Hepatocyte (in vitro differentiated cells): ENCODE data around the gene GAPVD1. TPM values are rescaled to one million over a fixed set of nuclear protein-coding genes. Genes with fewer than 3 reads are reported as not detected.

Source experiments
- DNase-seq: peaks from one replicate; pipeline ENCODE4 v3.0.0-alpha.2; 2016; ENCODE audit warnings: low spot score
- H2AFZ ChIP-seq: fragments of 200-600 bp; sonication (generic); 2 replicates; pipeline ENCODE4 v1.6.0; 2016; ENCODE audit warnings: antibody characterized with exemption, mild to moderate bottlenecking
- H3K27ac ChIP-seq: fragments of 200-600 bp; sonication (generic); 2 replicates; pipeline ENCODE4 v1.5.1; 2016; ENCODE audit warnings: mild to moderate bottlenecking
- H3K27me3 ChIP-seq: fragments of 200-600 bp; sonication (generic); 2 replicates; pipeline ENCODE4 v1.6.1; 2016
- H3K36me3 ChIP-seq: fragments of 200-600 bp; sonication (generic); replicated peaks from 2 replicates; pipeline ENCODE4 v1.5.1; 2016; ENCODE audit warnings: low read depth; ENCODE audit not compliant: insufficient read depth
- H3K4me1 ChIP-seq: fragments of 200-600 bp; sonication (generic); 2 replicates; pipeline ENCODE4 v1.5.1; 2016; ENCODE audit warnings: mild to moderate bottlenecking, moderate library complexity; ENCODE audit not compliant: insufficient read depth
- H3K4me2 ChIP-seq: fragments of 200-600 bp; sonication (generic); 2 replicates; pipeline ENCODE4 v1.6.0; 2016
- H3K4me3 ChIP-seq: fragments of 200-600 bp; sonication (generic); 2 replicates; pipeline ENCODE4 v1.5.1; 2016; ENCODE audit warnings: mild to moderate bottlenecking
- H3K79me2 ChIP-seq: fragments of 200-600 bp; sonication (generic); 2 replicates; pipeline ENCODE4 v1.6.0; 2017; ENCODE audit warnings: mild to moderate bottlenecking
- H3K9me2 ChIP-seq: fragments of 200-600 bp; sonication (generic); replicated peaks from 2 replicates; pipeline ENCODE4 v1.6.0; 2017; ENCODE audit warnings: mild to moderate bottlenecking; ENCODE audit not compliant: insufficient read depth
- H3K9me3 ChIP-seq: fragments of 200-600 bp; sonication (generic); 2 replicates; pipeline ENCODE4 v1.5.1; 2016; ENCODE audit warnings: low read depth, mild to moderate bottlenecking
- H4K20me1 ChIP-seq: fragments of 200-600 bp; sonication (generic); 2 replicates; pipeline ENCODE4 v1.6.0; 2016; ENCODE audit warnings: mild to moderate bottlenecking; ENCODE audit not compliant: insufficient read depth, poor library complexity, severe bottlenecking
- EZH2 ChIP-seq: fragments of 200-600 bp; sonication (generic); IDR thresholded peaks from 2 replicates; pipeline ENCODE4 v1.6.1; 2016; ENCODE audit warnings: antibody characterized with exemption, mild to moderate bottlenecking, borderline replicate concordance
- EZH2phosphoT487 ChIP-seq: fragments of 200-600 bp; sonication (generic); IDR thresholded peaks from one replicate; pipeline ENCODE4 v1.6.1; 2018; ENCODE audit warnings: antibody characterized with exemption, mild to moderate bottlenecking, low read depth, moderate library complexity; ENCODE audit not compliant: unreplicated experiment, severe bottlenecking
- WGBS: methylation state at CpG from one replicate; pipeline ENCODE4 v1.1.6; 2016; ENCODE audit warnings: low lambda C conversion rate; ENCODE audit errors: missing lambda C conversion rate; 5-methylcytosine and 5-hydroxymethylcytosine counted together
- polyA plus RNA-seq: library from polyadenylated mRNA; unstranded; fragments of >200 nt; fragmentation: Nextera tagmentation; extraction: Ambion mirVana; gene quantifications from 2 replicates; pipeline ENCODE4 v1.2.1, GENCODE V29; 2016
- total RNA-seq: library from RNA; depleted of rRNA; stranded (reverse); fragments of >200 nt; gene quantifications from 2 replicates; pipeline ENCODE4 v1.2.3, GENCODE V29; 2014
- TF ChIP-seq, protein P1 (sequence below): fragments of 200-600 bp; sonication (generic); IDR thresholded peaks from 2 replicates; pipeline ENCODE4 v1.5.1; 2016; ENCODE audit warnings: antibody characterized with exemption, mild to moderate bottlenecking; ENCODE audit not compliant: poor library complexity

The GAPVD1 gene
- total and polyA plus RNA-seq, 2 experiments from 2014 or later: 25.5 to 44.7 TPM

- Histone ChIP-seq H3K27ac (peak overlapping the region; percentile 84), H3K9me2 (no peaks in the 10 kb centered on the region), H3K9me3 (no peaks in the 10 kb centered on the region), H3K4me1 (peaks cover 46% of the 10 kb centered on the region), H3K4me3 (peak overlapping the region; percentile 51), H3K36me3 (peaks cover 18% of the 10 kb centered on the region), H2AFZ (peak overlapping the region; percentile 3), H4K20me1 (peaks cover 53% of the 10 kb centered on the region), H3K27me3 (no peaks in the 10 kb centered on the region), H3K4me2 (peak overlapping the region; percentile 87), H3K79me2 (peaks cover 59% of the 10 kb centered on the region)
- TF ChIP-seq EZH2phosphoT487: no peak
- TF ChIP-seq EZH2: no peak
- TF ChIP-seq, protein P1, sequence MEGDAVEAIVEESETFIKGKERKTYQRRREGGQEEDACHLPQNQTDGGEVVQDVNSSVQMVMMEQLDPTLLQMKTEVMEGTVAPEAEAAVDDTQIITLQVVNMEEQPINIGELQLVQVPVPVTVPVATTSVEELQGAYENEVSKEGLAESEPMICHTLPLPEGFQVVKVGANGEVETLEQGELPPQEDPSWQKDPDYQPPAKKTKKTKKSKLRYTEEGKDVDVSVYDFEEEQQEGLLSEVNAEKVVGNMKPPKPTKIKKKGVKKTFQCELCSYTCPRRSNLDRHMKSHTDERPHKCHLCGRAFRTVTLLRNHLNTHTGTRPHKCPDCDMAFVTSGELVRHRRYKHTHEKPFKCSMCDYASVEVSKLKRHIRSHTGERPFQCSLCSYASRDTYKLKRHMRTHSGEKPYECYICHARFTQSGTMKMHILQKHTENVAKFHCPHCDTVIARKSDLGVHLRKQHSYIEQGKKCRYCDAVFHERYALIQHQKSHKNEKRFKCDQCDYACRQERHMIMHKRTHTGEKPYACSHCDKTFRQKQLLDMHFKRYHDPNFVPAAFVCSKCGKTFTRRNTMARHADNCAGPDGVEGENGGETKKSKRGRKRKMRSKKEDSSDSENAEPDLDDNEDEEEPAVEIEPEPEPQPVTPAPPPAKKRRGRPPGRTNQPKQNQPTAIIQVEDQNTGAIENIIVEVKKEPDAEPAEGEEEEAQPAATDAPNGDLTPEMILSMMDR: no peak
- no peak for DNase-seq
- under 1% methylated on average over 33 of the region's 33 CpGs for WGBS
Measured at GRCh38 chr9:125240649-125240999, 21.0 kb upstream of the GAPVD1 start.

GRCh38 chr9:125241000-125241862, 20.4 kb upstream of the GAPVD1 start, which contains the start of gene HSPA5:
TSS of gene HSPA5 (minus strand) at chr9:125241343. CDS start at chr9:125241126, 217 bp downstream.
- H3K4me1 ChIP-seq: peaks cover 40% of the 10 kb centered on the region
- WGBS: under 1% methylated on average over 56 of the region's 59 CpGs
- peak within 1 kb of the TSS; percentile 95 for H3K27ac ChIP-seq
- DNase-seq: peak; percentile 99
- H4K20me1 ChIP-seq: peaks cover 47% of the 10 kb centered on the region
- peak within 1 kb of the TSS; percentile 91 for H3K4me2 ChIP-seq
- peaks cover 15% of the 10 kb centered on the region for H3K36me3 ChIP-seq
- H3K27me3 ChIP-seq: no peaks in the 10 kb centered on the region
- no peaks in the 10 kb centered on the region for H3K9me3 ChIP-seq
- TF ChIP-seq EZH2: no peak
- TF ChIP-seq, protein P1: peak; percentile 22
- no peak for TF ChIP-seq EZH2phosphoT487
- peaks cover 53% of the 10 kb centered on the region for H3K79me2 ChIP-seq
- H2AFZ ChIP-seq: peak within 1 kb of the TSS; percentile 43
- peak within 1 kb of the TSS; percentile 51 for H3K4me3 ChIP-seq
- H3K9me2 ChIP-seq: no peaks in the 10 kb centered on the region

GRCh38 chr9:125241863-125242739, 19.5 kb upstream of the GAPVD1 start:
- Histone ChIP-seq H3K27me3 (no peaks in the 10 kb centered on the region), H4K20me1 (peaks cover 38% of the 10 kb centered on the region), H3K27ac (peak overlapping the region; percentile 95), H3K4me3 (peak overlapping the region; percentile 24), H3K4me1 (peaks cover 34% of the 10 kb centered on the region), H3K9me3 (no peaks in the 10 kb centered on the region), H3K9me2 (no peaks in the 10 kb centered on the region), H3K79me2 (peaks cover 44% of the 10 kb centered on the region), H2AFZ (peak overlapping the region; percentile 43), H3K36me3 (peaks cover 12% of the 10 kb centered on the region), H3K4me2 (peak overlapping the region; percentile 91)
- DNase-seq: peak; percentile 51
- TF ChIP-seq EZH2phosphoT487 (no peak), EZH2 (no peak)
- TF ChIP-seq, protein P1: no peak
- 25% methylated on average over 27 of the region's 27 CpGs for WGBS
